Spinal cord (tissue), 10 donors: ENCODE measurements around the gene ELP4. TPM values are rescaled to one million over a fixed set of nuclear protein-coding genes. Genes with fewer than 3 reads are reported as not detected.
"Not testable (repeated sequence)": the region's sequence is repeated elsewhere in the genome, so short reads cannot be mapped to it uniquely, and the experiment has no call there.

Experiments
- DNase-seq, 6 donors: peaks; one replicate each; pipeline versions ENCODE4 v3.0.0 to v3.0.0-alpha.2; 2013 to 2015; ENCODE audit warnings: low spot score in 6 of 6, low read depth in 4 of 6
- H3K27ac ChIP-seq: one replicate; pipeline ENCODE4 v1.5.1; 2013; ENCODE audit warnings: low read depth, low read length, control low read depth
- H3K27me3 ChIP-seq: one replicate; pipeline ENCODE4 v1.6.1; 2013; ENCODE audit warnings: low read length; ENCODE audit not compliant: control insufficient read depth, insufficient read depth
- H3K36me3 ChIP-seq: one replicate; pipeline ENCODE4 v1.6.1; 2013; ENCODE audit warnings: low read length; ENCODE audit not compliant: control insufficient read depth, insufficient read depth
- H3K4me1 ChIP-seq: one replicate; pipeline ENCODE4 v1.6.1; 2013; ENCODE audit warnings: low read length; ENCODE audit not compliant: control insufficient read depth, insufficient read depth
- H3K4me3 ChIP-seq: one replicate; pipeline ENCODE4 v1.5.1; 2013; ENCODE audit warnings: low read depth, low read length, control low read depth
- H3K9me3 ChIP-seq: one replicate; pipeline ENCODE4 v1.6.1; 2013; ENCODE audit warnings: low read length; ENCODE audit not compliant: control insufficient read depth, insufficient read depth
- WGBS: methylation state at CpG from one replicate; pipeline ENCODE4 v1.1.5; 2013; ENCODE audit warnings: missing lambda C conversion rate; ENCODE audit not compliant: insufficient coverage; 5-methylcytosine and 5-hydroxymethylcytosine counted together
- polyA plus RNA-seq, 2 donors: library from polyadenylated mRNA; unstranded; fragments of 120-200 nt; gene quantifications; one replicate each; pipeline ENCODE4 v1.2.1, GENCODE V29; 2013; ENCODE audit not compliant: insufficient read length in 2 of 2
- total RNA-seq, 2 donors: library from RNA; depleted of rRNA in 1 of 2; stranded (reverse); fragments of 120-200 nt in 1 of 2; fragments of >200 nt in 1 of 2; gene quantifications; one replicate each; pipeline versions ENCODE4 v1.2.3 to v1.2.4, GENCODE V29; 2013 to 2014
- donor health status: healthy.

The ELP4 gene
- total and polyA plus RNA-seq, 4 donors = 24.8 to 57.7 (median 36.2) TPM

- Histone ChIP-seq H3K27ac (no peak overlapping the region), H3K27me3 (no peaks in the 10 kb centered on the region), H3K9me3 (no peaks in the 10 kb centered on the region), H3K36me3 (peaks cover 5% of the 10 kb centered on the region), H3K4me1 (no peaks in the 10 kb centered on the region), H3K4me3 (no peak overlapping the region)
- DNase-seq = no peak
- WGBS = no CpG with 5 or more reads among the region's 1 CpG
These were observed 21.7 kb downstream of the ELP4 start for GRCh38 chr11:31531293-31531692.

- Histone ChIP-seq H3K4me3 (no peak overlapping the region), H3K9me3 (no peaks in the 10 kb centered on the region), H3K36me3 (peaks cover 5% of the 10 kb centered on the region), H3K27me3 (no peaks in the 10 kb centered on the region), H3K27ac (no peak overlapping the region), H3K4me1 (no peaks in the 10 kb centered on the region)
- no peak for DNase-seq
- WGBS = 89% methylated on average over 3 of the region's 4 CpGs
These were observed 25.9 kb downstream of the ELP4 start for GRCh38 chr11:31535479-31535878.

GRCh38 chr11:31542862-31543261, 33.3 kb downstream of the ELP4 start:
- Histone ChIP-seq H3K4me3 (no peak overlapping the region), H3K27me3 (no peaks in the 10 kb centered on the region), H3K9me3 (no peaks in the 10 kb centered on the region), H3K4me1 (no peaks in the 10 kb centered on the region), H3K27ac (no peak overlapping the region), H3K36me3 (no peaks in the 10 kb centered on the region)
- no peak for DNase-seq

GRCh38 chr11:31555938-31556337, 46.4 kb downstream of the ELP4 start:
- Histone ChIP-seq H3K36me3 (no peaks in the 10 kb centered on the region), H3K27me3 (no peaks in the 10 kb centered on the region), H3K9me3 (no peaks in the 10 kb centered on the region), H3K27ac (no peak overlapping the region), H3K4me1 (no peaks in the 10 kb centered on the region), H3K4me3 (no peak overlapping the region)
- WGBS = no CpG with 5 or more reads among the region's 1 CpG
- DNase-seq = no peak

- H3K36me3 ChIP-seq = no peaks in the 10 kb centered on the region
- peak overlapping the region; percentile 42 for H3K27ac ChIP-seq
- H3K4me1 ChIP-seq = no peaks in the 10 kb centered on the region
- no peaks in the 10 kb centered on the region for H3K9me3 ChIP-seq
- H3K4me3 ChIP-seq = no peak overlapping the region
- WGBS = no CpG with 5 or more reads among the region's 2 CpGs
- H3K27me3 ChIP-seq = no peaks in the 10 kb centered on the region
- peak in 4 of 6 donors; percentile 29 to 85 (median 61) for DNase-seq
These were observed 48.4 kb downstream of the ELP4 start for GRCh38 chr11:31558001-31558400.

GRCh38 chr11:31560842-31561476, 51.4 kb downstream of the ELP4 start:
- H3K4me3 ChIP-seq = no peak overlapping the region
- H3K36me3 ChIP-seq = no peaks in the 10 kb centered on the region
- no peak for DNase-seq
- H3K4me1 ChIP-seq = no peaks in the 10 kb centered on the region
- H3K27me3 ChIP-seq = no peaks in the 10 kb centered on the region
- H3K9me3 ChIP-seq = peaks cover 1% of the 10 kb centered on the region
- no peak overlapping the region for H3K27ac ChIP-seq
- no CpG with 5 or more reads among the region's 1 CpG for WGBS

GRCh38 chr11:31564517-31564916, 55.0 kb downstream of the ELP4 start:
- not testable (repeated sequence) for DNase-seq, H3K4me1 ChIP-seq, H3K4me3 ChIP-seq, H3K36me3 ChIP-seq, H3K9me3 ChIP-seq, H3K27me3 ChIP-seq, H3K27ac ChIP-seq
- WGBS = no CpG with 5 or more reads among the region's 4 CpGs

- H3K4me1 ChIP-seq, H3K9me3 ChIP-seq, H3K36me3 ChIP-seq, DNase-seq, H3K27me3 ChIP-seq, H3K27ac ChIP-seq, H3K4me3 ChIP-seq: not testable (repeated sequence)
- WGBS = 88% methylated on average over 4 of the region's 4 CpGs
These were observed 64.6 kb downstream of the ELP4 start for GRCh38 chr11:31574133-31574532.

- not testable (repeated sequence) for H3K36me3 ChIP-seq, H3K9me3 ChIP-seq, H3K4me3 ChIP-seq, H3K27ac ChIP-seq, H3K4me1 ChIP-seq, DNase-seq, H3K27me3 ChIP-seq
- 100% methylated on average over 2 of the region's 3 CpGs for WGBS
These were observed 66.2 kb downstream of the ELP4 start for GRCh38 chr11:31575764-31576163.

GRCh38 chr11:31579412-31579811, 69.8 kb downstream of the ELP4 start:
- not testable (repeated sequence) for H3K27ac ChIP-seq, H3K27me3 ChIP-seq, H3K4me1 ChIP-seq, DNase-seq, H3K9me3 ChIP-seq, H3K4me3 ChIP-seq, H3K36me3 ChIP-seq
- no CpG with 5 or more reads among the region's 3 CpGs for WGBS
